C4-2B (cell line): Measurements from ENCODE around the gene POR.

Source experiments
- H3K27ac ChIP-seq: fragments of 450-650 bp; 2 replicates; pipeline ENCODE4 v1.5.1; 2017
- ZFX ChIP-seq: fragments of 450-650 bp; IDR thresholded peaks from 2 replicates; pipeline ENCODE4 v1.6.1; 2017
- TF ChIP-seq, protein P1 (sequence below): fragments of 450-650 bp; conservative IDR thresholded peaks from 2 replicates; pipeline ENCODE4 v1.5.1; 2017; ENCODE audit warnings: mild to moderate bottlenecking

The POR gene

GRCh38 chr7:75915416-75916156 is 631 bp downstream of the POR start:
- no peak for TF ChIP-seq ZFX
- TF ChIP-seq, protein P1, sequence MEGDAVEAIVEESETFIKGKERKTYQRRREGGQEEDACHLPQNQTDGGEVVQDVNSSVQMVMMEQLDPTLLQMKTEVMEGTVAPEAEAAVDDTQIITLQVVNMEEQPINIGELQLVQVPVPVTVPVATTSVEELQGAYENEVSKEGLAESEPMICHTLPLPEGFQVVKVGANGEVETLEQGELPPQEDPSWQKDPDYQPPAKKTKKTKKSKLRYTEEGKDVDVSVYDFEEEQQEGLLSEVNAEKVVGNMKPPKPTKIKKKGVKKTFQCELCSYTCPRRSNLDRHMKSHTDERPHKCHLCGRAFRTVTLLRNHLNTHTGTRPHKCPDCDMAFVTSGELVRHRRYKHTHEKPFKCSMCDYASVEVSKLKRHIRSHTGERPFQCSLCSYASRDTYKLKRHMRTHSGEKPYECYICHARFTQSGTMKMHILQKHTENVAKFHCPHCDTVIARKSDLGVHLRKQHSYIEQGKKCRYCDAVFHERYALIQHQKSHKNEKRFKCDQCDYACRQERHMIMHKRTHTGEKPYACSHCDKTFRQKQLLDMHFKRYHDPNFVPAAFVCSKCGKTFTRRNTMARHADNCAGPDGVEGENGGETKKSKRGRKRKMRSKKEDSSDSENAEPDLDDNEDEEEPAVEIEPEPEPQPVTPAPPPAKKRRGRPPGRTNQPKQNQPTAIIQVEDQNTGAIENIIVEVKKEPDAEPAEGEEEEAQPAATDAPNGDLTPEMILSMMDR: no peak
- peak overlapping the region; percentile 87 for H3K27ac ChIP-seq

GRCh38 chr7:75916259-75916658 is 1.3 kb downstream of the POR start:
- H3K27ac ChIP-seq: no peak overlapping the region
- TF ChIP-seq ZFX: no peak
- TF ChIP-seq, protein P1: no peak

DNA sequence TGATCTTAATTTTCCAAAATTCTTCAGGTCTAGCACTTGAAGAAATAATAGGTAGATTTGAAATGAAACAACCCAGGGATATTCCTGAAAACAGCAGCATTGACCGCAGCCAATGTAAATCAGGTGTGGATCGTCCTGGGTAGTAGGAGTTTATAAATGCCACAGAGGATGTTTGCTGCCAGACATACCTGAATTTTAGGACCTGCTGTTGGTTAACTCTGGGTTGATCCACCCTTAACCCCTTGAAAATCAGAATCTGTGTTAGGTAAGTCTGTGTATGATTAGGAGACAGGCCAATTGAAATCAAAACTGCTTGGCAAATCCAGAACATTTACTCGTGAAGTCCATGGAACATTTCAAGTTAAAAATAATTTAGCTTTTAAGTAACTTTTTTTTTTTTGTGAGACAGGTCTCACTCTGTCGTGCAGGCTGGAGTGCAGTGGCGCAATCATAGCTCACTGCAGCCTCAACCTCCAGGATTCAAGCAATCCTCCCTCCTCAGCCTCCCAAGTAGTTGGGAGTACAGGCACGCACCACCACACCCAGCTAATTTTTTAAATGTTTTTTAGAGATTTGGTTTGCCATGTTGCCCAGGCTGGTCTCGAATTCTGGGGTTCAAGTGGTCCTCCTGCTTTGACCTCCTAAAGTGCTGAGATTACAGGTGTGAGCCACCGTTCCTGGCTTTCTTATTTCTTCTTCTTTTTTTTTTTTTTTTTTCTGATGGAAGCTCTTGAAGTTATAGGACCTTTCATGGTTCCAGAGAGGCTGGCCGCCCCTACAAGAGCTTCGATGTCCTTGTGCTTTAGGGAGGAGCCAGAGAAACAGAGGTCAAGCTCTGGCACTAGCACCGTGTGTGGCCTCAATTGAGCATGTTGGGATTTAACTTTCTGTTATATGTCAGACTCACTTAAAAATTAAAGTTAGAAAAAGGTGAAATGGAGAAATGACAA is 2.0 kb downstream of the POR start:
- TF ChIP-seq, protein P1: no peak
- TF ChIP-seq ZFX: no peak
- H3K27ac ChIP-seq: no peak overlapping the region

DNA sequence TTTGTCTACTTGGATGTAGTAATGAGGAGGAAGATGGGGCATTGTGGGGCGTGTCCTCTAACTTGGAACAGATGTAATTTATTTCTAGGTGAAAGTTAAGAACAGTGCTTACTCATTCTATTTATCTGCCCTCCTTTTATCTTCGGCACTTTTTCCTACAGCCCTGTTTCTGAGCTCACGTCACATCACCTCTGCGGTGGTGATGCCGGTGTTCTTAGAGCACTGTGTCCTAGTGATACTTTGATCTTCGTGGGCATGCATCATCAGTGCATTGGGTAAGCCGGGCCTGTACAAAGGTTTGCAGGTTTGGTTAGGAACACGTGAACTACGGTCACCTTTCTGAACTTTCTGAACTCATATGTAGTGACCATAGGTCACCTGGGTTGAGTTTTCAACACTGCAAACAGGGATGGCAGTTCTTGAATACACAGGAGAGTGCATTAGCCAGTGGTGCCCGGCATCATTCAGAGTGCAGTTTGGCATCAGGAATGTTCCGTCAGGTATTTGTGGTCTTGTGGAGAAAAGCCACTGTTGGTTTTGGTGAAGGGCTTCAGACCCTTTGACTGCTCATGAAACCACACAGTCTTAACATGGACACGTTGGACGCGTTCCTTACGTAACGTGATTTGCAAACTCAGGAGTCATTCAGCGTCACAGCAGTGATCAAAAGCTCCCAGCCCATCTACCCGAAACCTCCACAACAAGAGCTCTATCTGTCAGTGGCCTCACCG is 5.6 kb downstream of the POR start:
- no peak overlapping the region for H3K27ac ChIP-seq
- TF ChIP-seq, protein P1: no peak
- no peak for TF ChIP-seq ZFX

DNA sequence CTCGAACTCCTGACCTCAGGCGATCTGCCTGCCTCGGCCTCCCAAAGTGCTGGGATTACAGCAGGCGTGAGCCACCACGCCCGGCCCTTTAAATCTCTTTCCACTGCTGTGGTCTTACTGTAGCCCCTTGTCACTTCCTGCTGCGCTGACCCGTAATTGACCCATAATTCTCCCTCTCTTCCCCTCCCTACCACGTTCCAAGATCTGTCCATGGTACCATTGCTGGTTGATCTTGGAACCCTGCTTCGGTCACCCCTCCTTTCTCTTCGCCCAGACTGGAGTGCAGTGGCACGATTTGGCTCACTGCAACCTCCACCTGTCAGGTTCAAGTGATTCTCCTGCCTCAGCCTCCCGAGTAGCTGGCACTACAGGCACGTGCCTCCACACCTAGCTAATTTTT is 6.5 kb downstream of the POR start:
- TF ChIP-seq, protein P1: no peak
- no peak for TF ChIP-seq ZFX
- no peak overlapping the region for H3K27ac ChIP-seq

DNA sequence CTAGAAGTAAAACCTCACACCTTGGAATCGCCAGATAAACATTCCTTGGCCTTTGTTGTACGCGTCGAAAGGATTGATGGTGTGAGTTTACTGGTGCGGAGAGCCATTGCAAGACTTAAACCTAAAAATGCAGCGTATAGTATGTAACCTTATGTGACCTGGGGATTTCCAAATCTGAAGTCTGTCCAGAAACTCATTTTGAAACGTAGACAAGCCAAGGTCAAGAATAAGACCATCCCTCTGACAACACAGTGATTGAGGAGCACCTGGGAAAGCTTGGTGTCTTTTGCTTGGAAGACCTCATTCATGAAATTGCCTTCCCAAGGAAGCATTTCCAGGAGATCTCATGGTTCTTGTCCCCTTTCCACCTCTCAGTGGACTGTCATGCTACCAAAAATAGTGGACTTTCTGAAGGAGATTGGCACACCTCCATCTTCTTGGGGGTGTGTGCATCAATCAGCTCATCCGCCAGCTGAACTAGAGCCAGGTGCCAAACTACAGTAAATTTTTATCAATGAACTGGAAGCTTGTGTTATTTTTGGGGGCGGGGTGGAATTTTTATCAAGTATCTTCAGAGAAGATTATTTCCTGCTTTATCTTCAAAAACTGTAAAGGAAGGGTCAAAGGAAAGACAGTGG is 8.1 kb downstream of the POR start:
- H3K27ac ChIP-seq: no peak overlapping the region
- TF ChIP-seq, protein P1: no peak
- no peak for TF ChIP-seq ZFX
